Neutrophil (primary cell): Measurements from ENCODE around the gene FAM124A.

ENCODE experiments used
- H3K27ac ChIP-seq: fragments of 200-600 bp; sonication (generic); 2 replicates; pipeline ENCODE4 v1.5.1; 2016; ENCODE audit warnings: mild to moderate bottlenecking, moderate library complexity
- H3K27me3 ChIP-seq: fragments of 200-600 bp; sonication (generic); 2 replicates; pipeline ENCODE4 v1.6.0; 2016; ENCODE audit warnings: mild to moderate bottlenecking
- H3K36me3 ChIP-seq: fragments of 200-600 bp; sonication (generic); 2 replicates; pipeline ENCODE4 v1.5.1; 2017
- H3K4me1 ChIP-seq, 2 experiments: fragments of 200-600 bp in 1 of 2; sonication (generic) in 1 of 2; 1 replicate in 1 of 2; 2 replicates in 1 of 2; pipeline versions ENCODE4 v1.5.1 to v1.6.1; 2013 to 2016; ENCODE audit warnings: low read depth in 1 of 2, low read length in 1 of 2, mild to moderate bottlenecking in 1 of 2, moderate library complexity in 1 of 2; ENCODE audit not compliant: control insufficient read depth in 1 of 2, insufficient read depth in 1 of 2
- H3K4me3 ChIP-seq, 2 experiments: fragments of 200-600 bp in 1 of 2; sonication (generic) in 1 of 2; 1 replicate in 1 of 2; 2 replicates in 1 of 2; pipeline ENCODE4 v1.5.1; 2013 to 2016; ENCODE audit warnings: low read depth in 1 of 2, low read length in 1 of 2, mild to moderate bottlenecking in 1 of 2, moderate library complexity in 1 of 2
- H3K9me3 ChIP-seq: fragments of 200-600 bp; sonication (generic); 2 replicates; pipeline ENCODE4 v1.5.1; 2016
- CTCF ChIP-seq: fragments of 200-600 bp; sonication (generic); IDR thresholded peaks from 2 replicates; pipeline ENCODE4 v1.5.1; 2016; ENCODE audit warnings: antibody characterized with exemption

Gene FAM124A

GRCh38 chr13:51262501-51263211, 40.5 kb downstream of the FAM124A start:
- H3K4me1 ChIP-seq, result no peaks in the 10 kb centered on the region
- no peak overlapping the region for H3K27ac ChIP-seq
- H3K36me3 ChIP-seq, result no peaks in the 10 kb centered on the region
- no peaks in the 10 kb centered on the region for H3K9me3 ChIP-seq
- no peaks in the 10 kb centered on the region for H3K27me3 ChIP-seq
- TF ChIP-seq CTCF, result no peak
- no peak overlapping the region for H3K4me3 ChIP-seq

- Histone ChIP-seq H3K4me1 (no peaks in the 10 kb centered on the region), H3K27ac (no peak overlapping the region)
- no peak for TF ChIP-seq CTCF
Observed at GRCh38 chr13:51266642-51267041, 44.4 kb downstream of the FAM124A start.

GRCh38 chr13:51267622-51268021, 45.4 kb downstream of the FAM124A start:
- Histone ChIP-seq H3K4me1 (no peaks in the 10 kb centered on the region), H3K27me3 (no peaks in the 10 kb centered on the region), H3K27ac (no peak overlapping the region), H3K4me3 (no peak overlapping the region), H3K36me3 (no peaks in the 10 kb centered on the region), H3K9me3 (no peaks in the 10 kb centered on the region)
- no peak for TF ChIP-seq CTCF

More at GRCh38 chr13:51266642-51267041, 44.4 kb downstream of the FAM124A start:
- H3K36me3 ChIP-seq, result no peaks in the 10 kb centered on the region
- H3K9me3 ChIP-seq, result no peaks in the 10 kb centered on the region
- H3K27me3 ChIP-seq, result no peaks in the 10 kb centered on the region
- H3K4me3 ChIP-seq, result no peak overlapping the region

GRCh38 chr13:51269039-51269438, 46.8 kb downstream of the FAM124A start:
- H3K27ac ChIP-seq, result no peak overlapping the region
- no peak for TF ChIP-seq CTCF
- no peaks in the 10 kb centered on the region for H3K4me1 ChIP-seq
- no peaks in the 10 kb centered on the region for H3K27me3 ChIP-seq
- H3K4me3 ChIP-seq, result no peak overlapping the region
- H3K9me3 ChIP-seq, result no peaks in the 10 kb centered on the region
- no peaks in the 10 kb centered on the region for H3K36me3 ChIP-seq

DNA sequence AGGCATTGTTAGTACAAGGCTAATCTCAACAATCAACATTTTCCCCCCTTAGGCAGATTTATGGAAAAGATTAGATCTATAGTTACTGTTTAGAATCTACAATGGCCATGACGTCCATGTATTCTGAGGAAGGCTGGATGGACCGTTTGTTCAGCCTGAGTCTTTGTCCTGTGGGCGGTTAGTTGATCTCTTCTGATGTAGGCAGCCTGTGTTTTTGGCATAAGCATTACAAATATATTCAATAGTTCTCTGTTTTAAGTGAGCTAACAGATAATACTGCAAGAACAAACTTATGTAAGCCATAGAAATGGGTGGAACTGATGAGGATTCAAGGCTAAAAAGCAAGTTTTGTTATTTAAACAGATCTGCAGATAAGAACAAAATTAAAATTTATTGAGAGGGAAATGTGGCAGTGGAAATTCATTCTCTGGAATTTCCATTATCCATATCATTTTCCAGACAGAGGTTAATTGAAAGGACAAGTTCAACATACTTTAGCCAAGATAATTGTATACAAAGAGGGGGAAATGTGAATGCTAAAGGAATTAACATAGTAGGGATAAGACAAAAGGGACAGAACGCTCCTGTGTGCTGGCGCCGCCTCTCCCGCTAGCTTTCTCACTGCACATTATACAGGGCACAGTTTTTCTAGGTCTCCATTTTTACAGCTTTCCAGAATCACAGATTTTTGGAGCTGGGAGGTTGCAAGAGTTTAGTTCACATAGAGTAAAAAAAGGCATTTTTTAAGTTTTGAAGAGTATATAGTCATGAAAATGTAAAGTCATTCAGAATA, 48.6 kb downstream of the FAM124A start:
- Histone ChIP-seq H3K36me3 (no peaks in the 10 kb centered on the region), H3K27ac (no peak overlapping the region), H3K9me3 (no peaks in the 10 kb centered on the region), H3K4me3 (no peak overlapping the region), H3K4me1 (no peaks in the 10 kb centered on the region), H3K27me3 (no peaks in the 10 kb centered on the region)
- no peak for TF ChIP-seq CTCF
